Immature natural killer cell (primary cell): ENCODE data around the gene ADARB2. TPM values are rescaled to one million over a fixed set of nuclear protein-coding genes. Genes with fewer than 3 reads are reported as not detected.
"Not testable (repeated sequence)": the region's sequence is repeated elsewhere in the genome, so short reads cannot be mapped to it uniquely, and the experiment has no call there.

Source experiments
- DNase-seq, 3 donors: peaks; one replicate each; pipeline ENCODE4 v3.0.0; 2022; ENCODE audit warnings: mixed read lengths in 1 of 3
- H3K27ac Mint-ChIP-seq, 6 donors: one replicate each; pipeline ENCODE4 v1.8.0; 2020; ENCODE audit warnings: mixed read lengths in 6 of 6, mild to moderate bottlenecking in 5 of 6, inconsistent platforms in 4 of 6, moderate library complexity in 3 of 6
- H3K27me3 Mint-ChIP-seq, 3 donors: one replicate each; pipeline ENCODE4 v1.8.0; 2020 to 2021; ENCODE audit warnings: low read depth in 3 of 3, mild to moderate bottlenecking in 3 of 3, mixed read lengths in 3 of 3, moderate library complexity in 3 of 3, inconsistent platforms in 1 of 3
- H3K36me3 Mint-ChIP-seq, 3 donors: one replicate each; pipeline ENCODE4 v1.8.0; 2020; ENCODE audit warnings: mixed read lengths in 3 of 3, inconsistent platforms in 2 of 3, mild to moderate bottlenecking in 2 of 3
- H3K4me1 Mint-ChIP-seq, 2 donors: one replicate each; pipeline ENCODE4 v1.8.0; 2020; ENCODE audit warnings: inconsistent platforms in 2 of 2, mild to moderate bottlenecking in 2 of 2, mixed read lengths in 2 of 2, moderate library complexity in 1 of 2
- H3K4me3 Mint-ChIP-seq, 5 donors: one replicate each; pipeline ENCODE4 v1.8.0; 2020; ENCODE audit warnings: mild to moderate bottlenecking in 5 of 5, mixed read lengths in 5 of 5, inconsistent platforms in 3 of 5, moderate library complexity in 3 of 5
- H3K9me3 Mint-ChIP-seq, 6 donors: one replicate each; pipeline ENCODE4 v1.8.0; 2020; ENCODE audit warnings: mild to moderate bottlenecking in 6 of 6, mixed read lengths in 6 of 6, inconsistent platforms in 4 of 6, moderate library complexity in 3 of 6
- polyA plus RNA-seq, 3 donors: library from polyadenylated mRNA; unstranded; fragments of 300-500 nt; fragmentation: Illumina TruSeq; gene quantifications; one replicate each; pipeline ENCODE4 v1.2.3, GENCODE V29; 2021

The ADARB2 gene
- polyA plus RNA-seq, 3 donors from 2014 or later = 0.12 TPM; not detected in 2

- Mint-ChIP-seq H3K4me1 (no peaks in the 10 kb centered on the region), H3K36me3 (no peaks in the 10 kb centered on the region), H3K9me3 (no peaks in the 10 kb centered on the region), H3K27me3 (peaks cover 6 to 10% (median 7%) of the 10 kb centered on the region in 3 donors), H3K27ac (no peak overlapping the region), H3K4me3 (no peak overlapping the region)
- no peak for DNase-seq
These were observed 568.0 kb downstream of the ADARB2 start for GRCh38 chr10:1169186-1169885.

GRCh38 chr10:1168763-1169162 is 568.6 kb downstream of the ADARB2 start:
- no peaks in the 10 kb centered on the region for H3K4me1 Mint-ChIP-seq

GRCh38 chr10:1166828-1167275 is 570.5 kb downstream of the ADARB2 start:
- H3K9me3 Mint-ChIP-seq = no peaks in the 10 kb centered on the region
- no peaks in the 10 kb centered on the region for H3K36me3 Mint-ChIP-seq
- no peaks in the 10 kb centered on the region for H3K4me1 Mint-ChIP-seq
- no peak for DNase-seq
- no peak overlapping the region for H3K27ac Mint-ChIP-seq
- H3K27me3 Mint-ChIP-seq = peaks cover 2 to 7% (median 4%) of the 10 kb centered on the region in 3 donors
- no peak overlapping the region for H3K4me3 Mint-ChIP-seq

More at GRCh38 chr10:1168763-1169162, 568.6 kb downstream of the ADARB2 start:
- H3K27me3 Mint-ChIP-seq = peaks cover 4 to 10% (median 7%) of the 10 kb centered on the region in 3 donors
- no peak overlapping the region for H3K4me3 Mint-ChIP-seq
- H3K36me3 Mint-ChIP-seq = no peaks in the 10 kb centered on the region
- no peaks in the 10 kb centered on the region for H3K9me3 Mint-ChIP-seq
- H3K27ac Mint-ChIP-seq = no peak overlapping the region
- no peak for DNase-seq

GRCh38 chr10:1166101-1166827 is 571.1 kb downstream of the ADARB2 start:
- no peak for DNase-seq
- peaks cover 2 to 11% (median 4%) of the 10 kb centered on the region in 3 donors for H3K27me3 Mint-ChIP-seq
- no peak overlapping the region for H3K27ac Mint-ChIP-seq
- H3K4me1 Mint-ChIP-seq = no peaks in the 10 kb centered on the region
- H3K36me3 Mint-ChIP-seq = no peaks in the 10 kb centered on the region
- no peaks in the 10 kb centered on the region for H3K9me3 Mint-ChIP-seq
- H3K4me3 Mint-ChIP-seq = no peak overlapping the region

GRCh38 chr10:1163831-1164230 is 573.5 kb downstream of the ADARB2 start:
- Mint-ChIP-seq H3K4me1 (no peaks in the 10 kb centered on the region), H3K27me3 (peaks cover 2 to 11% (median 4%) of the 10 kb centered on the region in 3 donors), H3K36me3 (no peaks in the 10 kb centered on the region), H3K4me3 (no peak overlapping the region), H3K27ac (no peak overlapping the region), H3K9me3 (no peaks in the 10 kb centered on the region)
- DNase-seq = no peak

- Mint-ChIP-seq H3K36me3 (no peaks in the 10 kb centered on the region), H3K4me3 (no peak overlapping the region), H3K4me1 (no peaks in the 10 kb centered on the region), H3K27me3 (peaks cover 2 to 11% (median 4%) of the 10 kb centered on the region in 3 donors), H3K9me3 (no peaks in the 10 kb centered on the region), H3K27ac (no peak overlapping the region)
- no peak for DNase-seq
These were observed 574.1 kb downstream of the ADARB2 start for GRCh38 chr10:1163204-1163660.

- Mint-ChIP-seq H3K4me3 (no peak overlapping the region), H3K27ac (no peak overlapping the region), H3K27me3 (peaks cover 2 to 13% (median 4%) of the 10 kb centered on the region in 3 donors), H3K4me1 (no peaks in the 10 kb centered on the region), H3K9me3 (no peaks in the 10 kb centered on the region), H3K36me3 (no peaks in the 10 kb centered on the region)
- no peak for DNase-seq
These were observed 574.7 kb downstream of the ADARB2 start for GRCh38 chr10:1162481-1163203.

- not testable (repeated sequence) for H3K27ac Mint-ChIP-seq, H3K36me3 Mint-ChIP-seq, H3K4me3 Mint-ChIP-seq, H3K9me3 Mint-ChIP-seq, DNase-seq, H3K4me1 Mint-ChIP-seq
- peaks cover 2 to 12% (median 5%) of the 10 kb centered on the region in 3 donors for H3K27me3 Mint-ChIP-seq
These were observed 576.0 kb downstream of the ADARB2 start for GRCh38 chr10:1161315-1161673.

GRCh38 chr10:1160561-1161314 is 576.6 kb downstream of the ADARB2 start:
- Mint-ChIP-seq H3K4me1 (no peaks in the 10 kb centered on the region), H3K27me3 (peaks cover 2 to 12% (median 5%) of the 10 kb centered on the region in 3 donors), H3K27ac (no peak overlapping the region), H3K4me3 (no peak overlapping the region), H3K36me3 (peaks cover 0 to 3% (median 0%) of the 10 kb centered on the region in 3 donors), H3K9me3 (no peaks in the 10 kb centered on the region)
- DNase-seq = no peak

- no peak for DNase-seq
- Mint-ChIP-seq H3K36me3 (peaks cover 0 to 3% (median 0%) of the 10 kb centered on the region in 3 donors), H3K4me1 (no peaks in the 10 kb centered on the region), H3K4me3 (no peak overlapping the region), H3K9me3 (no peaks in the 10 kb centered on the region), H3K27me3 (peaks cover 1 to 6% (median 2%) of the 10 kb centered on the region in 3 donors), H3K27ac (no peak overlapping the region)
These were observed 577.9 kb downstream of the ADARB2 start for GRCh38 chr10:1159131-1160061.

- H3K9me3 Mint-ChIP-seq, H3K4me3 Mint-ChIP-seq: not testable (repeated sequence)
These were observed 578.8 kb downstream of the ADARB2 start for GRCh38 chr10:1158536-1158935.

GRCh38 chr10:1158066-1158465 is 579.3 kb downstream of the ADARB2 start:
- H3K9me3 Mint-ChIP-seq = no peaks in the 10 kb centered on the region

More at GRCh38 chr10:1158536-1158935, 578.8 kb downstream of the ADARB2 start:
- not testable (repeated sequence) for H3K36me3 Mint-ChIP-seq, H3K27me3 Mint-ChIP-seq, H3K27ac Mint-ChIP-seq, H3K4me1 Mint-ChIP-seq, DNase-seq

More at GRCh38 chr10:1158066-1158465, 579.3 kb downstream of the ADARB2 start:
- Mint-ChIP-seq H3K36me3 (peaks cover 0 to 3% (median 0%) of the 10 kb centered on the region in 3 donors), H3K4me3 (no peak overlapping the region), H3K4me1 (no peaks in the 10 kb centered on the region), H3K27me3 (peaks cover 1 to 6% (median 5%) of the 10 kb centered on the region in 3 donors), H3K27ac (no peak overlapping the region)
- no peak for DNase-seq
